Measurements from ENCODE around the gene IGFL1. TPM values are rescaled to one million over a fixed set of nuclear protein-coding genes. Genes with fewer than 3 reads are reported as not detected.
"Not testable (repeated sequence)": the region's sequence is repeated elsewhere in the genome, so short reads cannot be mapped to it uniquely, and the experiment has no call there.

The IGFL1 gene
- total RNA-seq, result not detected
- long read RNA-seq, result 0 reads

GRCh38 chr19:46229442-46229841 is at the start of gene IGFL1:
Gene IGFL1, plus strand, starts transcription at chr19:46229742. Its CDS starts 33 bp downstream, at chr19:46229775.
- TF ChIP-seq CTCF (IDR thresholded peaks at IDR 0.05), result no peak
- DNase-seq, result no peak
- Histone ChIP-seq H3K27ac (no peak within 1 kb of the TSS), H3K4me1 (no peaks in the 10 kb centered on the region), H3K36me3 (no peaks in the 10 kb centered on the region), H3K9me3 (no peaks in the 10 kb centered on the region), H3K27me3 (ENCODE audit: low read depth) (peaks cover 7% of the 10 kb centered on the region), H3K4me3 (no peak within 1 kb of the TSS)
- intact Hi-C loops (cut with DNase I), result no loop called here
- ATAC-seq, result no peak

GRCh38 chr19:46180701-46181387 is 48.7 kb upstream of the IGFL1 start:
- Histone ChIP-seq H3K4me1 (no peaks in the 10 kb centered on the region), H3K4me3 (no peak overlapping the region), H3K27me3 (ENCODE audit: low read depth) (no peaks in the 10 kb centered on the region), H3K36me3 (no peaks in the 10 kb centered on the region), H3K9me3 (no peaks in the 10 kb centered on the region), H3K27ac (no peak overlapping the region)
- ATAC-seq (no peak), DNase-seq (no peak)
- no peak for TF ChIP-seq CTCF (IDR thresholded peaks at IDR 0.05)
- intact Hi-C loops (cut with DNase I), result no loop called here

GRCh38 chr19:46181388-46181779 is 48.2 kb upstream of the IGFL1 start:
- intact Hi-C loops (cut with DNase I), result no loop called here
- Histone ChIP-seq H3K27ac (no peak overlapping the region), H3K9me3 (no peaks in the 10 kb centered on the region), H3K27me3 (ENCODE audit: low read depth) (no peaks in the 10 kb centered on the region), H3K4me1 (no peaks in the 10 kb centered on the region), H3K4me3 (no peak overlapping the region), H3K36me3 (no peaks in the 10 kb centered on the region)
- no peak for ATAC-seq
- no peak for TF ChIP-seq CTCF (IDR thresholded peaks at IDR 0.05)
- no peak for DNase-seq

GRCh38 chr19:46182476-46182875 is 47.1 kb upstream of the IGFL1 start:
- Histone ChIP-seq H3K27ac (no peak overlapping the region), H3K9me3 (no peaks in the 10 kb centered on the region), H3K4me3 (no peak overlapping the region), H3K4me1 (no peaks in the 10 kb centered on the region), H3K36me3 (no peaks in the 10 kb centered on the region), H3K27me3 (ENCODE audit: low read depth) (no peaks in the 10 kb centered on the region)
- no peak for TF ChIP-seq CTCF (IDR thresholded peaks at IDR 0.05)
- ATAC-seq (no peak), DNase-seq (no peak)
- intact Hi-C loops (cut with DNase I), result no loop called here

GRCh38 chr19:46184775-46185710 is 44.5 kb upstream of the IGFL1 start:
- DNase-seq; H3K27ac ChIP-seq; ATAC-seq; H3K4me3 ChIP-seq; H3K4me1 ChIP-seq; H3K9me3 ChIP-seq; intact Hi-C loops (cut with DNase I); H3K36me3 ChIP-seq: not testable (repeated sequence)
- peaks cover 22% of the 10 kb centered on the region for H3K27me3 ChIP-seq (ENCODE audit: low read depth)
